Activated T-helper 9 cell treated with anti-CD3 and anti-CD28 coated beads, Interleukin-2, amount 50 U/mL, for 16 hours (primary cell): Measurements from ENCODE around the gene MGAT4D.
"Not testable (repeated sequence)": the region's sequence is repeated elsewhere in the genome, so short reads cannot be mapped to it uniquely, and the experiment has no call there.

Experiments
- DNase-seq: peaks from one replicate; pipeline ENCODE4 v3.0.0-alpha.2; 2020; ENCODE audit warnings: low read depth

MGAT4D gene

DNA sequence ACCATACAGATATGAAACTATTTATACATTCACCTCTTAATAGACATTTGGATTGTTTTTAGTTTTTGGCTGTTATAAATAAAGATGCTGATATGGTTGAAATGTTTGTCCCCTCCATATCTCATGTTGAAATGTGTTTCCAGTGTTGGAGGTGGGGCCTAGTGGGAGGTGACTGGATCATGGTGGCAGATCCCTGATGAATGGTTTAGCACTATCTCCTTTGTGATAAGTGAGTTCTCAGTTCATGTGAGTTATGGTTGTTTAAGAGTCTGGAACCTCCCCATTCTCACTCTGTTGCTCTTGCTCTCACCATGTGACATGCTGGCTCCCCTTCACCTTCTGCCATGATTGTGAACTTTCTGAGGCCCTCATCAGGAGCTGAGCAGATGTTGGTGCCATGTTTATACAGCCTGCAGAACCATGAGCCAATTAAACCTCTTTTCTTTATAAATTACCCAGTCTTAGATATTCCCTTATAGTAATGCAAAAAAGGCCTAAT lies 58.4 kb downstream of the MGAT4D start:
- DNase-seq, result no peak

DNA sequence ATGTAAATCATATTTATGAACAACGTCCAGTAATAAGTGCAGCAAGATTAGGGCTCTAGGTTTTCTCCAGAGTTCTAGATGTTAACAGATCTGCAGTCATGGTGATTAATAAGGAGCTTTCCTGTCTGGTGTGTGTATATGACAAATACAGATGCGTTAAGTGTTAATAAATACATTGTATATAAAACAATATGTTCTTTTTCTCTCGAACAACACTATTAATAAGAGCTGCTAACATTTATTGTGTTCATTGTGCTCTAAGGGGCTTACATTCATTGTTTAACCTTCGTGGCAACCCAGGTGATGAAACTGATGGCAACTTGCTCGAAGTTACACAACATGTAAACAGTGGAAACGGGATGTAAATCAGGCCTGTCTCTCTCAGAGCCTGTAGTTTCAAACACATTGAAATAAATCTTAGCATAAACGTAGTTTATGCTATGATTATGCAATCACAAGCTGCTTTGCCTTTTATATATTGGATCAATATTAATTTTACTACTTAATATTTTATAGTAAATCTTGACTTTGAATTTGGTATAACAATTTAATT lies 70.1 kb downstream of the MGAT4D start:
- no peak for DNase-seq

DNA sequence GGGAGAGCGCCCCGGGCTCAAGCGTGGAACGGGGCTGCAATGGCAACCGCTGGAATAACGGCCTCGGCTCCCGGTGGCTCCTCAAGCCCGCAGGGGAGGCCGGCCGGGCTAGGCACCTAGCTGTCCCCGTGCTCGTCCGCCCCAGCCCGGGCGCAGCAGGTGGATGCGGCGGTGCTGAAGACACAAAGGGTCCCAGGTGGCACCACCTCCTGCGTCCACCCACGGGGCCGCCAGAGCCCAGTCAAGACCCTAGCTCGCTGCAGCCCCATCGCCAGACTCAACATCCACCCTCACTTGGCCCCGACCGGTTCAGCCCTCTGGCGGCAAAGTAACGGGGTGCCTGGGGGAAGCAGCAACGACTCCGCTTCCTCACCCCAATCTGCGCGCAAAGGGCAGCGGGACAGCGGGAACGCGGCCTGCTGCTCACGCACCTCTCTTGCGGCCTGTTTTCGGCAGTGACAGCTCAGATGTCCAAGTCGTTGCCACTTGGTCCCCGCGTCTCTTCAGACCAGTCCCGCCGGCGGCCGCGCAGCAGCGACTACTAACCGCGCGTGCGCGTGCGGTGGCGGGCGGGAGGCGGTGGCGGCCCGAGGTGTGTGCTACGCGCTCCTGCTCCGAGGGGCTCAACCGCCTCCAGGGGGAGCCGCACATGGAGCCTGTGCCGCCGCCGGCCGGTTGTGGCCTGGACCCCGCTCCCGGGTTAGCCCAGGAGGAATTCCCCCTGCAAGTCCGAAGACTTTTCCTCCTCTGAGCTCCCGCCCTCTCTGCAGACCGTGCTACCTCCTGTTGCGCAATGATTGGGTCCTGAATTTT lies 70.8 kb downstream of the MGAT4D start, which contains the start of gene CLGN:
Gene CLGN, minus strand, starts transcription at position 543 of the 813 bp plus-strand sequence. CDS start 14,570 bp downstream, outside the sequence.
- DNase-seq, result peak; percentile 3

DNA sequence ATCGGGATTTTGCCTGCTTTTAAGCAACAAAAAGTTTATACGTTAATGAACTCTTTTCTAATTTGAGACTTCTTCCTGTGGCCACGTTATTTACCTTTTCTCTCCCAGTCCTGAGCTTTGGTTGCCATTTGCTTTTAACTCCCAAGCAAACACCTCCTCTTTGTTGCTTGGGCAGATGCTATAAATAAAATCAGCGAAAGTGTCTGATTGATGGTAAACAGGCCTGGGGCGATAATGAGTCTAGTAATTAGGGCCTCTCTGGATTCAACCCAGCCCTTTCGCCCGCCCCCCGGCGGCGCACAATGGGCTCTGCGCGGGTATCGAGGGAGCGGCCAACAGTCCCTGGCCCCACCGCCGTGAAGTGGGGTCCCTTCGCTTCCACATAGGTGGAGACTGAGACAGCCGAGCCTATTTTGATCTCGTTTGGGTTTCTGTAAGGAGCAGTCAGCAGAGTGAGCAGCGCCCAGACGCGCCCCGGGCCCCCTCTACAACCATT lies 71.4 kb downstream of the MGAT4D start:
- no peak for DNase-seq

DNA sequence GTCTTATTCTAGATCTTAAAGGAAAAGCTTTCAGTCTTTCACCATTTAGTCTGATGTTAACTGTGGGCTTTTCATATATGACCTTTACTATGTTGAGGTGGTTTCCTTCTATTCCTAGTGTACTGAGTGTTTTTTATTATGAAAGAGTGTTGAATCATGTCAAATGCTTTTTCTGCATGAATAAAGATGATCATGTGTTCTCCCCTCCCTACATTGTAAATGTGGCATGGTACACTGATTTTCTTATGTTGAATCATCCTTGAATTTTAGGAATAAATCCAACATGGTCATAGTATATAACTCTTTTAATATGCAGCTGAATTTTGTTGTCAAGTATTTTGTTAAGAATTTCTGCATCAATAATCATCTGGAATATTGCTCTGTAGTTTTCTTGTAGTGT lies 75.0 kb downstream of the MGAT4D start:
- DNase-seq, result no peak

DNA sequence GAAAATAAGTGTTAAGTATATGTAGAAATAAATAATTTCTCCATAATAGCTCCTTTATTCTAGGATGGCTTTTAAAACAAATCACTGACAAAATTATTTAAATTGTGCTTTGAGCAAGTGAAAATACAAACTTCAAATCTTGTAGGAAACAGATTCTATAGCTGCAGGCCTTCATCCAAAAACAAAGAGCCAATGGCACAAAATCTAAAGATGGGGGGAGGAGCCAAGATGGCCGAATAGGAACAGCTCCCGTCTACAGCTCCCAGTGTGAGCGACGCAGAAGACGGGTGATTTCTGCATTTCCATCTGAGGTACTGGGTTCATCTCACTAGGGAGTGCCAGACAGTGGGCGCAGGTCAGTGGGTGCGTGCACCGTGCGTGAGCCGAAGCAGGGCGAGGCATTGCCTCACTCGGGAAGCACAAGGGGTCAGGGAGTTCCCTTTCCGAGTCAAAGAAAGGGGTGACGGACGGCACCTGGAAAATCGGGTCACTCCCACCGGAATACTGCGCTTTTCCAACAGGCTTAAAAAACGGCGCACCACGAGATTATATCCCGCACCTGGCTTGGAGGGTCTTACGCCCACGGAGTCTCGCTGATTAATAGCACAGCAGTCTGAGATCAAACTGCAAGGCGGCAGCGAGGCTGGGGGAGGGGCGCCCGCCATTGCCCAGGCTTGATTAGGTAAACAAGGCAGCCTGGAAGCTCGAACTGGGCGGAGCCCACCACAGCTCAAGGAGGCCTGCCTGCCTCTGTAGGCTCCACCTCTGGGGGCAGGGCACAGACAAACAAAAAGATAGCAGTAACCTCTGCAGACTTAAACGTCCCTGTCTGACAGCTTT lies 84.7 kb downstream of the MGAT4D start:
- DNase-seq, result not testable (repeated sequence)

DNA sequence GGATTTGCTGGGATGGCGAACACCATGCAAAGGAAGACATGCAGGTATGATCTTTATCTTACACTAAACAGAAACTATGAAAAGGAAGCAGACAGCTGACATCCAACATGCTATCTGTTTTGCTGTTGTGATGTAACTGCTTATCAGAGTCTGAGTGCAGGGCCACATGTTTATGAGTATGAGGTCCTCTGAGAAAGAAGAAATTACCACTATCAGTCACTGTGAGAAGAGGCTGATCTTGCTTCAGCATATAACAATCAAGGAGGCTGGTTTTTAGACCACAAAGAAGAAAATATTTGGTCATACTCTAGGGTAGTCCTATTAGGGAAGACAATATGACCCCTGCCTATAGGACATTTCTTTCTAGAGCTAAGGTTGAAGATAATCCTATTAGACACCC lies 89.1 kb downstream of the MGAT4D start:
- DNase-seq, result no peak

DNA sequence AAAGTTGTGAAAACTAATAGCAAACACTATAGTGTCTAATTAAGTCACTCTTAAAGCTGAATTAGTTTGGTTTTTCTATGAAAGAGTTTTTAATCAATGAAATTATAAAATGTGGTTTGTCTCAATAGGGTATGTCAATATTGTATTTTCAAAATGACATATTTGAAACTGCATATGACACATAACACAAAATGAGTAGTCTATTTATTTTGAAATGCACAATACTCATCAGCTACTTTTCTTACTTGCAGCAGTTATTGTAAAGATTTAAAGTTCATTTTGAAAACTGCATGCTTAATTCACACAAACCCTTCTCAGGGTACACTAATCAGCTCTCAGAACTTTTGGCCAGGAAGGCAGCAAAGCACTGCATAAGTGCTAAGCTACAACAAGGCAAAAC lies 91.8 kb downstream of the MGAT4D start:
- no peak for DNase-seq

DNA sequence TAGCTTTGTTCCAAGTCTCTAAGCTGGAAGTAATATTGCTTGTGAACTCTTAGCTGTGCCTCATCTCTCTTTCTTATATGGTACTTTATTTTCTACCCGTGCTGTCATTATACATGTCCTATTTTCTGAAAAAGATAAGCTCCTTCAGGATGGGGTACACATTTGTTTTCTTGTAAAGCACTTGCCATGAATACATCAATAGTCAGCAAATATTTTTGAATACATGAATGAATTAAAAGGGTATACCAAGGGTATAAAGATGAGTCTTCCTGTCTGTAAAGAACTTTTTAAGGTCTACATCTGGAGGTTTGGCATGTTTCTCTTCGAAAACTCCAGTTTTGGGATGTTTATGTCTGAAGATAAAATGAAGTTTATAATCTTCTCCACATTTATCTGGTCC lies 98.0 kb downstream of the MGAT4D start:
- DNase-seq, result no peak

DNA sequence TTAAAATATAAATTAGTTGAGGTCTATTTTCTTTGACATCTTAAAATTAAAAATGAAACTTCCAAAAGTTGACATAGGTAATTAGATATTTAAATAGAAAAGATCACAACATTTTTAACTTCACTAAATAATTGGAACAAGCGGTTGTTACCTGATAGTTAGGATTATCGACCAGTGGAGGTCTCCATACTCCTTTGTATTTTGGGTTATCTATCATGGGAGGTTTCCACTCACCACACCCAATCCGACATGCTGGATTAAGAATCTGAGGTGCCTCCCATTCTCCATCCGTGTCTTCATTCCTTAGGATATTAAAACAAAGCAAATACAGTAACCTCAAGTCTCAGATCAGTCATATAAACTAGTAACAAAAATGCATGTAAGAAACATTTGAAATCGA lies 102.4 kb downstream of the MGAT4D start:
- DNase-seq, result no peak
